HG03139 (cell line): Measurements from ENCODE around the gene ESRRA.
"Not testable (repeated sequence)": the region's sequence is repeated elsewhere in the genome, so short reads cannot be mapped to it uniquely, and the experiment has no call there.

ENCODE experiments used
- ATAC-seq: cut with Tn5 transposase; IDR thresholded peaks from one replicate; pipeline ENCODE4 v1.9.1; 2021; ENCODE audit not compliant: unreplicated experiment

Gene ESRRA

GRCh38 chr11:64291752-64292459 is 13.4 kb upstream of the ESRRA start:
- no peak for ATAC-seq

- ATAC-seq, result no peak
Observed at GRCh38 chr11:64292460-64293254, 12.7 kb upstream of the ESRRA start.

- ATAC-seq, result no peak
Observed at GRCh38 chr11:64294774-64295173, 10.6 kb upstream of the ESRRA start.

GRCh38 chr11:64295760-64296159 is 9.6 kb upstream of the ESRRA start:
- no peak for ATAC-seq

DNA sequence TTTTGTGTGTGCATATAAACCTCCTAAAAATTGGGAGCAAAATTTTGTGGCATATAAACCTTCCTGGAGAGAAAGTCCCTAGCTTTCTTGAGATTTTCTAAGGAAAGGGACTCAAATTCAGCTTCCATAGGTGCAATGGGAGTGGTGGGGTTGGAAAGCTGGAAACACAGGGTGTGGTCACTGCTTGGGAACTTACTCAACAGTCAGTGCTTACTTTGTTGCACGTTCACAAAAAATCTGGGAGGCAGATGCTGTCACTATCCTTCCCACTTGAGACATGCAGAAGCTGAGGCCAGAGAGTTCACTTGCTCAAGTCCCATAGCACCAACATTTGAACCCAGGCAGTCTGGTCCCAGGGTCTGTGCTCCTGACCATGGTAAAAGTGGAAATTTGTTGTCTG is 9.1 kb upstream of the ESRRA start:
- ATAC-seq, result no peak

DNA sequence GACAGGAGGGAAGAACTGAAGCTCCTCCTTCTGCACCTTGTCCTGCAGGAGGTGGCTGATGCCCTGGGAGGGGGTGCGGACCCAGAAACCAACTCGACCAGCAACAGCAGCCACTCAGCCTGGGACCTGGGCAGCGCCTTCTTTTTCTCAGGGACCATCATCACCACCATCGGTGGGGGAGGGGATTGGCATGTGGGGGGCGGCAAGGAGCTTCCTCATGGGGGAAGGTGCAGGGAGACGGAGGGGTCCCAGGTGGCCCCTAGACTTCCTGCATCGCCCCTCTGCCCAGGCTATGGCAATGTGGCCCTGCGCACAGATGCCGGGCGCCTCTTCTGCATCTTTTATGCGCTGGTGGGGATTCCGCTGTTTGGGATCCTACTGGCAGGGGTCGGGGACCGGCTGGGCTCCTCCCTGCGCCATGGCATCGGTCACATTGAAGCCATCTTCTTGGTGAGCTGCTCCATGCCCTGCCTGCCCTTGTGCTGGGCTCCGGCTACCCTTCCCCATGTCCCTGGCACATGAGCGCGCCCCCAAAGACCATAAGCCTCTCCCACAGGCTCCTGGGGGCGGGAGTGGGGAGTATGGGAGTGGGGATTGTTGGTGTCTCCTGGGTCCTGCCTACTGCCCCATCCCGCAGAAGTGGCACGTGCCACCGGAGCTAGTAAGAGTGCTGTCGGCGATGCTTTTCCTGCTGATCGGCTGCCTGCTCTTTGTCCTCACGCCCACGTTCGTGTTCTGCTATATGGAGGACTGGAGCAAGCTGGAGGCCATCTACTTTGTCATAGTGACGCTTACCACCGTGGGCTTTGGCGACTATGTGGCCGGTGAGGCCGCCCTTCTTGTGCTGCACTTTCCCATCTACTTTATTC is 8.3 kb upstream of the ESRRA start:
- ATAC-seq, result no peak

DNA sequence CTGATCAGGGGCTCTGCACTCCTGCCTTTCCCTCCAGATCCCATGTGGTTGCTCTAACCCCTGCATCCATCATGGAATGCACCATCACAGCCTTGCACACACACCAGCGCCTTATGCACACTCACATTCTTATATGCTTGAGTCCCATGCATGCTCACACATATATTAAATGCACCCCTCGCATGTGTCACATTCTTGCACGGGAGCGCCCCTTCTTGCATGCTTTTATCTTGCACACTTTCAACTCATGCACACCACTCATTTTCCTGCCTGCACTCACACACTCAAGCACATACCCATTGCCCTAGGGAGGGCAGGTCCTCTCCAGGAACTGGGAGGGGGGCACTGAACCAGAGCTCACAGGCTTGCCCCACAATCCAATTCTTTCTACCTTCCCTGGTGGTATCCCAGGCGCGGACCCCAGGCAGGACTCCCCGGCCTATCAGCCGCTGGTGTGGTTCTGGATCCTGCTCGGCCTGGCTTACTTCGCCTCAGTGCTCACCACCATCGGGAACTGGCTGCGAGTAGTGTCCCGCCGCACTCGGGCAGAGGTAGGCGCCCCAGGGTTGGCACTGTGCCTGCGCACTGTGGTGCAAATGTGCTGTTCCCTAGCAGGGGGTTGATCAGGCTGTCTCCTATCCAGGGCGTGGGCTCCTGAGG is 7.5 kb upstream of the ESRRA start:
- no peak for ATAC-seq

DNA sequence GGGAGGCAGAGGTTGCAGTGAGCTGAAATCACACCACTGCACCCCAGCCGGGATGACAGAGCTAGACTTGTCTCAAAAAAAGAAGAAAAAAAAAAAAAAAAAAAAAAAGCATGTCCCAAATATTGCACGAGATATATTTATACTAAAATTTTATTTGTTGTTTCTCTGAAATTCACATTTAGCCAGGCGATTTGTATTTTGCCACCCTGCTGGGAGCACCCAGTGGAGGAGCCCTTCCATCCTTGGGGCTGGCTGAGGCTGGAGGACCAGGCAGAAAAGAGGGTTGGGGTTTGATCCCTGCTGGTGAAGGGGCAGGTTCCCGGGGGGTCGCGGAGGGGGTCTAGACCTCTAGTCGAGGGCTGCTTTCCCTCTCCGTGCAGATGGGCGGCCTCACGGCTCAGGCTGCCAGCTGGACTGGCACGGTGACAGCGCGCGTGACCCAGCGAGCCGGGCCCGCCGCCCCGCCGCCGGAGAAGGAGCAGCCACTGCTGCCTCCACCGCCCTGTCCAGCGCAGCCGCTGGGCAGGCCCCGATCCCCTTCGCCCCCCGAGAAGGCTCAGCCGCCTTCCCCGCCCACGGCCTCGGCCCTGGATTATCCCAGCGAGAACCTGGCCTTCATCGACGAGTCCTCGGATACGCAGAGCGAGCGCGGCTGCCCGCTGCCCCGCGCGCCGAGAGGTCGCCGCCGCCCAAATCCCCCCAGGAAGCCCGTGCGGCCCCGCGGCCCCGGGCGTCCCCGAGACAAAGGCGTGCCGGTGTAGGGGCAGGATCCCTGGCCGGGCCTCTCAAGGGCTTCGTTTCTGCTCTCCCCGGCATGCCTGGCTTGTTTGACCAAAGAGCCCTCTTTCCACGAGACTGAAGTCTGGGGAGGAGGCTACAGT is 6.1 kb upstream of the ESRRA start:
- ATAC-seq, result no peak

GRCh38 chr11:64299847-64300648 is 5.3 kb upstream of the ESRRA start, which contains the start of gene CATSPERZ:
Gene CATSPERZ (plus strand): TSS chr11:64300358. CDS start chr11:64300411, 53 bp downstream.
- ATAC-seq, result no peak

- ATAC-seq, result no peak
Observed at GRCh38 chr11:64303109-64304031, 2.0 kb upstream of the ESRRA start.

DNA sequence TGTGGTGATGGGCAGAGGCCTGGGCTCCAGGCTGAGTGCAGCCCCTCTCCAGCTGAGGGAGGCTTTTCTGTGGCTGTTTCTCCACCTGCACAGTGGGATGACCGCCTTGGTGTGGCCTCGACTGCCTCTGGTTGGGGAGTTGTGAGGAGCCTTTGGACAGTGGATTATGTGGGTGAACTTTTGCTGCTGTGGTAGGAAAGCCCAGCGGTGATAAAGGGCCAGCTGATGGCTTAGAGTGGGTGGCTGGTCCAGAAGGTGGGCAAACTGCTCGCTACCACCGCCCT is 1.4 kb upstream of the ESRRA start:
- ATAC-seq, result no peak

DNA sequence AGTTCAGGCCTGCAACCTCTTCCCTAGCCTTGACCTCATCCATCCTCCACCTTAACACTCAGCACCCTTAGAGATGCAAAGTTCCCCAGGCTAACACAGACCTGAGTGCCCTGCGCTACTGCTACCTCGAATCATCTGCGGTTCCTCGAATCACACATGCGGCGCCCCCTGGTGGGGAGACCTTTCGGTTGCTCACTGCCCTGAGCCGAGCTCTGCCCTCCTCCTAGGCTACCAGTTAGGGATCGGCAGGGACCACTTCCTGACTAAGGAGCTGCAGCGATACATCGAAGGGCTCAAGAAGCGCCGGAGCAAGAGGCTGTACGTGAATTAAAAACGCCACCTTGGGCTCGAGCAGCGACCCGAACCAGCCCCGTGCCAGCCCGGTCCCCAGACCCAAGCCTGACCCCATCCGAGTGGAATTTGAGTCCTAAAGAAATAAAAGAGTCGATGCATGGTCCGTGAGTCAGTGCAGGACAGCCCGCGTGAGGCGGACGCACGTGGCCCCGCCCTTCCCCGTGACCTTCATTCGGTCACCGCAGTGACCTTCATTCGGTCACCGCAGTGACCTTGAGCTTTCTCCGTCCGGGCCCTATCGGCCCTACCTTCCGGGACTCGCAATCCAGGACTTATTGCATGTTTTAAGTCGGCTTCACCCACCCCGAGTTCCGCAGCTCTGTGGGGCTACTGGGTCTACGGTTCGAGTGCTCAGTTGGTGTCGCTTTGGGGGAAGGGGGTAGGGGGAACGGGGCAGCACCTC is 830 bp upstream of the ESRRA start:
- peak; percentile 38 for ATAC-seq

DNA sequence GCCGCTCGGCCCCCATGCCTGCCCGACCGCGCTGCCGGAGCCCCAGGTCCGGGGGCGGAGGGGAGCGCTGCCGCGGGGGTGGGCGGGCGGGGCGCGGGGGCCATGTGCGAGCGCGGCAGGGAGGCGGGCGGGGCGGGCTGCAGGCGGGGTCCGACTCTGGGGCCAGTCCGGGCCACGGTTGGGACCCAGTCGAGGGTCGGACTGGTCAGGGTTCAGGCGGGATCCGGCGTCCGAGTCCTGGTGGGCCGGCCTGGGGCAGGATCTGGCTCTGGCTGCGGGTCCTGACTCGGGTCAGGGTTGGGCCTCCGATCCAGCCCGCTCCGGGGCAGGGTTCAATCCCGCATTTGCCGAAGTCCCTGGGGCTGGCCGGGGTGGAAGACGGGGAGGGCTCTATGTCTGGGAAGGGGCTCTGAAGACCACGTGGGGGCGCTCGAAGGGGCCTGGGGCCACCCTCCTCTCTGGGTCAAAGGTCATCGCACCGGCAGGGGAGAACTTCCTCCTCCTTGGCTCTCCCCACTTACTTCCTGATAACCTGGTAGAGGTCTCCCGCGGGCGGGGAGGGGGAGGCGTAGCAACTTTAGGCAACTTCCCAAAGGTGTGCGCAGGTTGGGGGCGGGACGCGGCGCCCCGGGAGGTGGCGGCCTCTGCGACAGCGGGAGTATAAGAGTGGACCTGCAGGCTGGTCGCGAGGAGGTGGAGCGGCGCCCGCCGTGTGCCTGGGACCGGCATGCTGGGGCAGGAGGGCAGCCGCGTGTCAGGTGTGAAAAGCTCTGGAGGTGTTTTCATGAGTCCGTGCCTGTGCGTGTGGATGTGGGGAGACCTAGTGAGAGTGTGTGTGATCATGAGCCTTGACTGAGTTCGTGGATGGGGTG is 603 bp downstream of the ESRRA start:
- peak; percentile 26 for ATAC-seq

- ATAC-seq, result no peak
Observed at GRCh38 chr11:64306563-64306875, 1.2 kb downstream of the ESRRA start.

DNA sequence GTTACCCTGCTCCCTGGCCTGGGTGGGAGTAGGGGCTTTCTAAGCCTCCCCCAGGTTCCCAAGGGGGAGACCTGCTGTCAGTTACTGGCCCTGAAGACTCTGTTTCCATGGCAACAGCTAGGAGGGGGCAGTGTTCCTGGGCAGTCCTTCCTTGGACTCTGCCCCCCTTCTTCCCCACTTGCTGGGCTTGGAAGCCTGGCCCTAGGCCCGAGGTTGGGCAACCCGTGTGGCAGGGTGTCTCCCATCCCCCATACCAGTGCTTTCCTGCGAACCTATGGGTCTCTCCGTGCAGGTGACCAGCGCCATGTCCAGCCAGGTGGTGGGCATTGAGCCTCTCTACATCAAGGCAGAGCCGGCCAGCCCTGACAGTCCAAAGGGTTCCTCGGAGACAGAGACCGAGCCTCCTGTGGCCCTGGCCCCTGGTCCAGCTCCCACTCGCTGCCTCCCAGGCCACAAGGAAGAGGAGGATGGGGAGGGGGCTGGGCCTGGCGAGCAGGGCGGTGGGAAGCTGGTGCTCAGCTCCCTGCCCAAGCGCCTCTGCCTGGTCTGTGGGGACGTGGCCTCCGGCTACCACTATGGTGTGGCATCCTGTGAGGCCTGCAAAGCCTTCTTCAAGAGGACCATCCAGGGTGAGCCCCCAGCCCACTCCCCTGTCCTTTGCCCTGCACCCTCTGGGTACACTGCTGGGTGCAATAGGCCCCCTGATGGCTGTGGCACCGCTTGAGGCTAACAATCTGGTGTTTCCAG is 1.7 kb downstream of the ESRRA start:
- ATAC-seq, result no peak

DNA sequence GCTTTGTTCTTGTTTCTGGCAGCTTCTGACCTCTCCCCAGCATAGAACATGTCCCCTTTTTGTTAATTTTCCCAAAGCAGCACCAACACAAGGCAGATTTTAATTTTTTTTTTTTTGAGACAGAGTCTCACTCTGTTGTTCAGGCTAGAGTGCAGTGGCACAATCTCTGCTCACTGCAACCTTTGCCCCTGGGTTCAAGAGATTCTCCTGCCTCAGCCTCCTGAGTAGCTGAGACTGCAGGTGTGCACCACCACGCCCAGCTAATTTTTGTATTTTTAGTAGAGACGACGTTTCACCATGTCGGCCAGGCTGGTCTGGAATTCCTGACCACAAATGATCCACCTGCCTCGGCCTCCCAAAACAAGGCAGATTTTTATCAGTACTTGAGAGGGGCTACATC is 2.5 kb downstream of the ESRRA start:
- not testable (repeated sequence) for ATAC-seq
